ENCODE results near the gene CARD19. TPM values are rescaled to one million over a fixed set of nuclear protein-coding genes. Genes with fewer than 3 reads are reported as not detected.

Gene CARD19
- total and polyA plus RNA-seq, 2 experiments from 2014 or later, result 37.5 to 47.3 TPM

DNA sequence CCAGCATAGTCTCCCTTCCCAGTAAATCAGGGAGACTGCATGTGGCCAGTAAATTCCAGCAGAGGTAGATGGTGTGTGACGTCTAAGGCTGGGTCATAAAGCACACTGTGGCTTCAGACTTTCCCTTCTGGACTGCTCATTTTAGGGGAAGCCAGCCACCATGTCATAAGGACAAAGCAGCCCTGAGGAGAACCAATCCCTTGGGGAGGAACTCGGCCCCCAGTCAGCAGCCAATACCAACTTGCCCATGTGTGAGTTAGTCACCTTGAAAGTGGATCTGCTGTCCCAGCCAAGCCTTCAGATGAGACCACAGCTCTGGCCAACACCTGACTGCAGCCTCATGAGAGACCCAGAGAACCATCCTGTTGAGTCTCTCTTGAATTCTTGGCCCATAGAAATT, 52.7 kb downstream of the CARD19 start:
- TF ChIP-seq, protein P1, sequence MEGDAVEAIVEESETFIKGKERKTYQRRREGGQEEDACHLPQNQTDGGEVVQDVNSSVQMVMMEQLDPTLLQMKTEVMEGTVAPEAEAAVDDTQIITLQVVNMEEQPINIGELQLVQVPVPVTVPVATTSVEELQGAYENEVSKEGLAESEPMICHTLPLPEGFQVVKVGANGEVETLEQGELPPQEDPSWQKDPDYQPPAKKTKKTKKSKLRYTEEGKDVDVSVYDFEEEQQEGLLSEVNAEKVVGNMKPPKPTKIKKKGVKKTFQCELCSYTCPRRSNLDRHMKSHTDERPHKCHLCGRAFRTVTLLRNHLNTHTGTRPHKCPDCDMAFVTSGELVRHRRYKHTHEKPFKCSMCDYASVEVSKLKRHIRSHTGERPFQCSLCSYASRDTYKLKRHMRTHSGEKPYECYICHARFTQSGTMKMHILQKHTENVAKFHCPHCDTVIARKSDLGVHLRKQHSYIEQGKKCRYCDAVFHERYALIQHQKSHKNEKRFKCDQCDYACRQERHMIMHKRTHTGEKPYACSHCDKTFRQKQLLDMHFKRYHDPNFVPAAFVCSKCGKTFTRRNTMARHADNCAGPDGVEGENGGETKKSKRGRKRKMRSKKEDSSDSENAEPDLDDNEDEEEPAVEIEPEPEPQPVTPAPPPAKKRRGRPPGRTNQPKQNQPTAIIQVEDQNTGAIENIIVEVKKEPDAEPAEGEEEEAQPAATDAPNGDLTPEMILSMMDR (IDR thresholded peaks at IDR 0.05; ENCODE audit: low read depth, low read length), result no peak
- Histone ChIP-seq H3K4me1 (ENCODE audit: low read depth) (no peaks in the 10 kb centered on the region), H3K27me3 (no peaks in the 10 kb centered on the region), H3K9me3 (ENCODE audit: low read depth) (no peaks in the 10 kb centered on the region), H3K4me3 (no peak overlapping the region), H3K36me3 (no peaks in the 10 kb centered on the region), H3K27ac (no peak overlapping the region)
- DNase-seq (ENCODE audit: low read depth in 1 of 2, low spot score in 1 of 2), result no peak

DNA sequence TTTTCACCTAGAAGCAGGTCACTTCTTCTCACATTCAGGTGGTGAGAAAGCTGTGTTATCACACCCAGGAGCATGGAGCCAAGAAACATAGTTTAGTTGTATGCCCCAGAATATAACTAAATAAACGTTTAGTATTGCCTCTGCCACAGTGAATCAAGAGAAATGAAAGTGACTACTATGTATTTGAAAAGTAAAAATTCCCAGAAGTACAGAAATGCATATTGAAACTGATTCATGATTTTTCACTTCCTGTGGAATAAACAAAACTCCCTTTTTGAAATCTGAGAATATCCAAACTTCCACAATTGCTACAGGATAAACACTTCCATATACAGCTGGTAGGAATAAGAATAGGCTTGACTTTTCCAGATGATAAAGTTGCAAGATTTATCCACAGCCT, 53.3 kb downstream of the CARD19 start:
- H3K4me3 ChIP-seq, result no peak overlapping the region
- TF ChIP-seq, protein P1 (IDR thresholded peaks at IDR 0.05; ENCODE audit: low read depth, low read length), result no peak
- H3K27me3 ChIP-seq, result no peaks in the 10 kb centered on the region
- no peak overlapping the region for H3K27ac ChIP-seq
- H3K4me1 ChIP-seq (ENCODE audit: low read depth), result no peaks in the 10 kb centered on the region
- no peaks in the 10 kb centered on the region for H3K36me3 ChIP-seq
- DNase-seq (ENCODE audit: low read depth in 1 of 2, low spot score in 1 of 2), result no peak
- H3K9me3 ChIP-seq (ENCODE audit: low read depth), result no peaks in the 10 kb centered on the region

DNA sequence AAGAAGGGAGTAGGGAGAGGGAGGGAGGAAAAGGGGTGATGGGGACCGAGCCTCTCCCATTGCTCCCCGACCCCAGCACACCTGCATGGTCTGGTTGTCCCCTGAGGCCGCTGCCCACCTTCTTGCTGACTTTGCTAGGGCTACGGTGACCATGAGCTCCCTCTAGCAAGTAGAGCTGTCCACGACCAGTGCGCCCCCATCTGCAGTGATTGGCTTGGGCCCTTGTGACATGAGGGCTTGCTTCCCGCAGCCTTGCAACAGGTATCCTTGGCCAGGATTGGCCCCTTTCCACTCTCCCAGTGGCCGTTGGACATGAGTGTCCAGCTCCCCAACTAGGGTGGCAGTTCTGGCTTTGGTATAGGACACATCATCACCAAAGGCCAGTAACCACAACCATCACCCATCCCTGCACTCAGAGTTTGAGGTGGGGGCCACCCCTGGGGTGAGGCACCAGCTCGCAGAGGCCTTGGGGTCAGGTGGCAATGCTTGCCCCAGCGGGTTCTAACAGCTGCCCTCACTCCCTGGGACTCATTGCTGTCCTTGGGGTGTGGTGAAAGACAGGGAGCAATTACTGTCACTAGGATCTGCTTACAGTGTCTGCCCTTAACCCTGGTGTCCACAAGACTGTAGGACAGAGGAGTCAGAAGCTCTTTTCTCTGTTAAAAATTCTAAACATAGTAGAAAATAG, 55.2 kb downstream of the CARD19 start:
- no peak for DNase-seq (ENCODE audit: low read depth in 1 of 2, low spot score in 1 of 2)
- Histone ChIP-seq H3K9me3 (ENCODE audit: low read depth) (no peaks in the 10 kb centered on the region), H3K4me1 (ENCODE audit: low read depth) (no peaks in the 10 kb centered on the region), H3K27me3 (no peaks in the 10 kb centered on the region), H3K36me3 (no peaks in the 10 kb centered on the region), H3K4me3 (no peak overlapping the region), H3K27ac (no peak overlapping the region)
- TF ChIP-seq, protein P1 (IDR thresholded peaks at IDR 0.05; ENCODE audit: low read depth, low read length), result no peak

DNA sequence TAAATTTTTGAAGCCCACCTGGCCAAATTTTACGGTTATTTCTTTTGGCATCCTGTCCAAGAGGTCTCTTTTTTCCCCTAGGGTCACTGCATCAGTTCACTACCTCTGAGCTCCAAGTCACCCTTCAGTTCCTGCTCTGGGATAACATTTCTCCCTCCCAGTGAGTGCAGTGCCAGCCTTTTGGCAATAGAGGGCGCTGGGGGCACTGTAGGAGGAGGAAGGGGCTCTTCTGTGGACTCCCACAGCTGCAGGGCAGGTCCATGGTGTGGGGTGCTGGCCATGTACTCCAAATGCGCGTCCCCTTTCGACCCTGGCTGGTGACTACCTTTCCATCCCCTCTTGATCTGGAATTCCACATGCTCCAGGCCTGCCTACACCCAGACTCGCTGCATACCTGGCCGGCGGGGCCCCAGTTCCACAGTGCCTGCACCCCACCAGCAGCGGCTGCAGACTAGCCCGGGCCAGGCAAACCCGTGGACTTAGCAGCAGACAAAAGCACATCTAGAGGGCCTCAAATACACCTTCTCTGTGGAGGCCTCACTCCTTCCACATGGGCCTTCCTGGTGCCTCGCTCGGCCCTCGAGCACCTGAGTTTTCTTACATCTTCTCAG, 58.4 kb downstream of the CARD19 start:
- Histone ChIP-seq H3K27ac (no peak overlapping the region), H3K27me3 (no peaks in the 10 kb centered on the region), H3K4me1 (ENCODE audit: low read depth) (no peaks in the 10 kb centered on the region), H3K4me3 (no peak overlapping the region), H3K36me3 (no peaks in the 10 kb centered on the region), H3K9me3 (ENCODE audit: low read depth) (no peaks in the 10 kb centered on the region)
- peak; percentile 17 to 74 for DNase-seq (ENCODE audit: low read depth in 1 of 2, low spot score in 1 of 2)
- TF ChIP-seq, protein P1 (IDR thresholded peaks at IDR 0.05; ENCODE audit: low read depth, low read length), result peak; percentile 72

DNA sequence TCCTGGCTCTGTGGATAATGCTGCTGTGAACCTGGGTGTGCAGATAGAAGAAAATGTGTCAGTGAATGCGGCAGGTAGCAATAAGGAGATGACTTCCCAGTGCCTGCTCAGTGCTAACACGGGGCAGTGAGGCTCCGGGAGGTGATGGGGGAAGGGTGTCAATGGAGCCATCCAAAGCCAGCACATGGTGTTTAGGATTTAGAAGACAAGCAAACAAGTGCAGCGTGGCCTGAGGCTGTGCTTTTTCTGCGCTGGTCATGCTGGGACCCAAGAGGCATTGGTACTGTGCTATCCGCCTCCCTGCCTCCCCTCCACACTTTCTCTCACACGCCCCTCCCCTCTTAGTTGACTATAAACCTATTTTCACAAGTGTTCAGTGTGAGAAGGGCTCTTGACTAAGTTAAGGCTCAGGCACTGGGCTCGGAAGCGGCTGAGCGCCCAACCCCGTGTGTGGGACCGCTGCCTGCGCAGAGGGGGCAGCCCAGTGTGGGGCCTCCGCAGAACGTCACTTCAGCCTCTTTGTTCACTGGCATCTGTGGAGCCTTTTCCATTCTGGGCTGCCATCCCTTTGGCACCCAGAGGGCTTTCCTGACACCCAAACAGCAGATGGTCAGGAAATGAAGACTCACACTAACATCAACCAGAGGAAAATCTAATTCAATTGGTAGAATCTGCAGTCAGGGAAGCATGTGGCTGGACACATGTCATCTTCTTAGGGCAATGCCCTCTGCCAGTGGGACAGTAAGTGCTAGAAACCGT, 59.9 kb downstream of the CARD19 start:
- TF ChIP-seq, protein P1 (IDR thresholded peaks at IDR 0.05; ENCODE audit: low read depth, low read length), result no peak
- H3K27me3 ChIP-seq, result no peaks in the 10 kb centered on the region
- H3K9me3 ChIP-seq (ENCODE audit: low read depth), result no peaks in the 10 kb centered on the region
- no peaks in the 10 kb centered on the region for H3K4me1 ChIP-seq (ENCODE audit: low read depth)
- H3K36me3 ChIP-seq, result no peaks in the 10 kb centered on the region
- no peak for DNase-seq (ENCODE audit: low read depth in 1 of 2, low spot score in 1 of 2)
- H3K27ac ChIP-seq, result no peak overlapping the region
- H3K4me3 ChIP-seq, result no peak overlapping the region
